Vagina (tissue), 2 donors: ENCODE results near the gene SERTM2.

Experiments used
- CTCF ChIP-seq, 3 experiments: fragments of 450-650 bp in 2 of 3; fragments of 200-600 bp in 1 of 3; sonication (generic) in 1 of 3; IDR thresholded peaks; one replicate each; pipeline ENCODE4 v1.5.1; 2017 to 2019; ENCODE audit warnings: antibody characterized with exemption in 3 of 3, mild to moderate bottlenecking in 2 of 3, moderate library complexity in 2 of 3
- POLR2A ChIP-seq, 2 donors: fragments of 450-650 bp; IDR thresholded peaks; one replicate each; pipeline ENCODE4 v1.6.1; 2017; ENCODE audit warnings: antibody characterized with exemption in 2 of 2, mild to moderate bottlenecking in 2 of 2, moderate library complexity in 2 of 2
- POLR2AphosphoS5 ChIP-seq, 2 donors: sonication (generic); formaldehyde crosslinking; IDR thresholded peaks; one replicate each; pipeline ENCODE4 v1.9.0; 2017; ENCODE audit warnings: antibody characterized with exemption in 2 of 2, mild to moderate bottlenecking in 2 of 2, low read depth in 1 of 2; ENCODE audit not compliant: insufficient read depth in 1 of 2

DNA sequence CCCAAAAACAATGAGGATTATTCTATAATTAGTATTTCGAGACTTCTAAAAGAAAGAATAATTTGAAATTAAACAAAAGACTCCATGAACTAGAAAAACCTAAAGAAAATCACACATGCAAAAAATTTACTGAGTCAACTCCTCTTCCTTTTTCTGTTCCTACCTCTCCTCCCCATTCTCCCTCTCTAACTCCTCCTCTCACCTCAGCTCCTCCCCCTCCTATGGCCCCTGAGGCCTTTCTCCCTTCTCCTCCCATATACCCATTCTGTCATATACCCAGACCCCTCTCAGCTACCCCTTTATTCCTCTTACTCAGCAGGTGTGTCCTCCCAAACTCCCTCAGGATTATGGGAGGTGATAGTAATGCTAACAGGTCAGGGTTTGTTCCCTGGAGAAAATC lies 57.4 kb downstream of the SERTM2 start:
- TF ChIP-seq POLR2A (IDR thresholded peaks at IDR 0.05), result no peak
- TF ChIP-seq CTCF (IDR thresholded peaks at IDR 0.05), result no peak
- TF ChIP-seq POLR2AphosphoS5 (IDR thresholded peaks at IDR 0.05; ENCODE audit: insufficient read depth in 1 of 2, low read depth in 1 of 2), result no peak
